Midbrain (tissue), 1 donor: Measurements from ENCODE around the gene ZNF573.
"Not testable (repeated sequence)": the region's sequence is repeated elsewhere in the genome, so short reads cannot be mapped to it uniquely, and the experiment has no call there.

Source experiments
- DNase-seq: peaks from one replicate; lab custom pipeline; 2025; lab: John Stamatoyannopoulos, UW

Gene ZNF573

DNA sequence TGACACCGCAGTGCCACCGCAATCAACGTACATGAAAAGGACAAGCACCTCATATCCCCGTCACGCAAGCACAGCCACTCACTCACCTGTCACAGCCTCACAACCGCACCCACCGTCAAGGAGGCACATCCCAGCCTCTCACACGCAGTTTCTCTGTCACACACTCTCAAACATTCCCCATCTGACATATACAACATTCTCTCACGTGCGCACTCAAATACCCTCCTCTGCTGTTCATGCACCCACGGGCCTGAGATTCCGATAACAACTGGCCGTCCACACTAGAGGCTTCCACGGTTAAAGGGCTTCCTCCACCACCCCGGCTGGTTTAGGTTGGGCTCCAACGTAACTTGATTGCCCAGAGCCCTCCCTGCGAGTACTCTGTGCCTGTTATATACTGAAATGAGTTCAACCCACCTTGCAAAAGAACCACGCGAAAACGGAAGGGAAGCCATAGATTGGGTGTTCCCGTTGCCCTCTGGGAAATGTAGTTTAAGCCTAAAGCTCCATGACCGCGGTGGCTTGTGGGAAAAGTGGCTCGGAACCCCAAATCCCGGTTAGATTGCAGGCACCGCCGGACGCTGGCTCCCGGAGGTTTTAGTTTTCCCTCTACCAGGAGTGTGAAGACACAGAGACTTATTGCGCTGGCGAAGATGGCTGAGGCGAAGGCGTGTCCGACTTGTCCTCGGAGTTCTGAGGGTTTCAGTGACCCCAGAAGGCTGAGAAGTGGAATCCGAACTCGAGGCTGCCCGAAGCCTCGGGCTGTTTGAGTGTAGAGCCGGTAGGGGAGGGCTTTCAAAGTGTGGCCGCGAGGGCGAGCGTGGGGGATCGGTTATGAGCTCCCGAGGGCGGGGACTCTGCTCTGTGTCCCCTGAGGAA, at the start of gene ZNF573:
ZNF573 (minus strand) TSS at position 460 of the 879 bp plus-strand sequence. CDS start 5,857 bp downstream, outside the sequence.
- peak; percentile 92 for DNase-seq

DNA sequence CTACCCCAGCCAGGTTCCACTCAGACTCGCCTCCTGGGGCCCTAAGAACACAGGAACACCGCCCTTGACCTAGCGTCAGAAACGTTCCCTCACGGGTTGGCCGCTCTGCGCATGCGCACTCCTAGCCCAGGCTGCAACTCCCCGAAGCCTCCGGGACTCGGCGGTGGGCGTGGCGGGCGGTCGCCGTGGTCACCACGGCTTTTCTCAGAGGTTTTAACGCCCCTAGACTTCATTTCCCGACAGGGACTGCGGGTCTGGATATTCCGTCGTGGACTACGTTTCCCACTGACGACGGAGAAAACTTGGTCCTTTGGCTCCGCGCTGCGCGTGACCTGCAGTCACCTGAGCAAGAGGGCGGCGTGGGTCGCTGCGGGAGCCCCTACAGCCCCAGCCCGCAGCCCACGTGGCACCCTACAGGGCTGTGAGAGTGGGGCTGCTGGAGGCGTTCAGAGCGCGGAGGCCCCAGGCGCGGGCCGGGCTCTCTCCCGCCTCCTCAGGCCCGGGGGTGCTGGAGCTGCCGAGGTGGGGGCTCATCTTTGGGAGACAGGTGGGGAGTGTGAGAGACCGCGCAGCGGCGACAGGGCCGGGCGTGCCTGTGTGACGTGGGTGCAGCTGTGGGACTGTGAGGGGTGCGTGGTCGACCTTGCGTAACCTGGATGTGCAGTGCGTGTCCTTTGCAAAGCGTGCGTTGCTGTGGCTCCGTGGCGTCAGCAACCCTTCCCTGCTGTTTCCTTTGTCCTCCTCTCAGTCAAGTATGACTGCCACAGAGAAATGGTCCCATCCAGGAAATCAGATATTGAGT, 38.0 kb upstream of the ZNF573 start:
- peak; percentile 77 for DNase-seq

DNA sequence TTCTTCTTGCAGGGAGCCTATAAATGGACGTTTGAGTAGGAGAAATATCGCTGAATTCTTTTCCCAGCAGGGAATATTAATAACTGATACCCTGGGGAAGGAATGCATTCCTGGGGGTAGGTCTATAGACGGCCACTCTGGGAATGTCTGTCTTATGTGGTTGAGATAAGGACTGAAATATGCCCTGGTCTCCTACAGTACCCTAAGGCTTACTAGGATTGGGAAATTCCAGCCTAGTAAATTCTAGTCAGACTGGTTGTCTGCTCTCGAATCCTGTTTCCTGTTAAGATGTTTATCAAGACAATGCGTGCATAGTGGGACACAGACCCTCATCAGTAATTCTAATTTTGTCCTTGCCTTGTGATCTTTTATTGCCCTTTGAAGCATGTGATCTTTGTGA, 36.2 kb upstream of the ZNF573 start:
- DNase-seq: not testable (repeated sequence)

DNA sequence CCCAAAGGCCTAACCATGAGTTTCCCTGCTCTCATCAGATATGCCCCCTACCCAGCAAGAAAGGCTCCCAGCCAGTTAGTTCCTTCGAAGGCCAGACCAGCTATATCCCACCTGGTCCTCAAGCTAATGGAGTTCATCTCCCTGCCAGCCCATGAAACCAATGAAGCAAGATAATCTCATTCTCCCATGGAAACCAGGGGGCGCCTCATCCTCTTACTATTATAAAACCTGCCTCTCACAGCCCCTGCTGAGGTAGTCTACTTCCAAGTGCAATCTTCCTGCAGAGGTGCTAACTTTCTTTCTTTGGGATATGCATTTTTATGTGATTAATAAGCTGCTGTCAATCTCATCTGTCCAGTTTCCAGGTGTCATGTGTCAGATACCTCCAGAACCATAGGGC, 34.0 kb upstream of the ZNF573 start:
- no peak for DNase-seq

DNA sequence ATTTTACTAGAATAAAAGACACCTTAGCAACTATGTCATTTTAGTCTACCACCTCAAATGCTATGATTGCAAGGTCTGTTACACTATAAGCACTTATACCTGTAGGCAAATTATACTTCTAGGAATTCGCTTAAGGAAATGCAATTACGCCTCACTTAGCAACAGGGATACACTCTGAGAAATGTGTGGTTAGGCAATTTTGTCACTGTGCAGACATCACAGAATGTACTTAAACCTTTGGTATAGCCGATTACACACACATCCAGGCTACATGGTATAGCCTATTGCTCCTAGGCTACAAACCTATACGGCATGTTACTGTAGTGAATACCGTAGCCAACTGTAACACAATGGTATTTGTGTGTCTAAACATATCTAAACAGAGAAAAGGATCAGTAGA, 30.0 kb upstream of the ZNF573 start:
- DNase-seq: no peak

DNA sequence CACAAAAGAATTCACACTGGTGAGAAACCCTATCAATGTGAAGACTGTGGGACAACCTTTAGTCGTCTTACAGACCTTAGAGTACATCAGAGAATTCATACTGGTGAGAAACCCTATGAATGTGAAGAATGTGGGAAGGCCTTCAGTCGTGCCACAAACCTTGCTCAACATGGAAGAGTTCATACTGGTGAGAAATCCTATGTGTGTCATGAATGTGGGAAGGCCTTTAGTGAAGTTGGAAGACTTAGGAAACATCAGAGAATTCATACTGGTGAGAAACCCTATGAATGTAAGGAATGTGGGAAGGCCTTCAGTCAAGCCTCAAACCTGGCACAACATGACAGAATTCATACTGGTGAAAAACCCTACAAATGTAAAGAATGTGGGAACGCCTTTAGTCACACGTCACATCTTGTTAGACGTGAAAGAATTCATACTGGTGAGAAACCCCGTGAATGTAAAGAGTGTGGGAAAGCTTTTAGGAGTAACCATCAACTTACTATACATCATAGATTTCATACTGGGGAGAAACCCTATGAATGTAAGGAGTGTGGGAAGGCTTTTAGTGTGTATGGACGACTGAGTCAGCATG, 24.0 kb upstream of the ZNF573 start:
- DNase-seq: no peak

DNA sequence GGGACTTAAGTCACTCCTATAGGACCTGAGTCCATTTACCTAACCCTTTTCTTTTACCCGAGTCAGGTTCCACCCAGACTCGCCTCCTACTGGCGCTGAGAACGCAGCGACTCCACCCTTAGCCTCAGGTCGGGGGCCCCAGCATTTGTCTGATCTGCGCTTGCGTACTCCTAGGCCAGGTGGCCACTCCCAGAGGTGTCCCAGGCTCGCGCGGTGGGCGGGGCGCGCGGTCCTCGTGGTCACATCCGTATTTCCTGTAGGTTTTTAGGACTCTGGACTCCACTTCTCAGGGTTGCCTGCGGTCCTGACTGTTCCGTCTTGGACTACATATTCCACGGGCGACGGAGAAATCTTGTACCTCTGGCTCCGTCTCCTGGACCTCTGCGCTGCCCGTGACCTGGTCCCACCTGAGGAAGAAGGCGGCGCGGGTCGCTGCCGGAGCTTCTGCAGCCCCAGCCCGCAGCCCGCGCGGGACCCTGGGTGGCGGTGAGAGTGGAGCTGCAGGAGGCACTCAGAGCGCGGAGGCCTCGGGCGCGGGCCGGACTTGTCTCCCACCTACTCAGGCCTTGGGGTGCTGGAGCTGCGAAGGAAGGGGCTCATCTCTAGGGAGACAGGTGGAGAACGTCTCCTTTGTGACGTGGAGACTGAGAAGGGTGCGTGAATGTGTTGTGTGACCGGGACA, 11.0 kb upstream of the ZNF573 start:
- DNase-seq: no peak

DNA sequence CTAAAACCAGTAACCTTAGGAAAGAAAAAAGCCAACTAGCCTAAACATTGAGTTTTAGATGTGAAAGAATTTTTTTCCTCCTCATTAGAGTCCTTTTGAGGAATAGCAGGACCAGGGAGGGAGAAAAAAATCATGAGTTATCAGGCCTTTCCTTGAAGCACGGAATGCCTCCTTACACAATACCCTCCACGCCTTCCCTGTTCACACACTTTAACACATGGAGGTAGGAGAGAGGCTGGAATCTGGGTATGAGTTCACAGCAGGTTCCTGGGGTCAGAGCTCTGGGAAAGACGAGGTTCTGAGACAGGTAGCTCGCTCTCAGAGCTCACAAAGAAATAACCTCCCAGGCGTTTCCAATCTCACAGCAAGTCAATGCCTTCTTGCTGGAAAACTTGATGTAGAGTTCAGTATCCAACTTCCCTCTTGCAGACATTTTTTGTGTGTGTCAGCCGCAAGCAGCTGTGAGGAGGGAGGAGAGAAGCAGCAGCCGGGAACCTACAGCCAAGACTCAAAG, 716 bp downstream of the ZNF573 start:
- DNase-seq: no peak

DNA sequence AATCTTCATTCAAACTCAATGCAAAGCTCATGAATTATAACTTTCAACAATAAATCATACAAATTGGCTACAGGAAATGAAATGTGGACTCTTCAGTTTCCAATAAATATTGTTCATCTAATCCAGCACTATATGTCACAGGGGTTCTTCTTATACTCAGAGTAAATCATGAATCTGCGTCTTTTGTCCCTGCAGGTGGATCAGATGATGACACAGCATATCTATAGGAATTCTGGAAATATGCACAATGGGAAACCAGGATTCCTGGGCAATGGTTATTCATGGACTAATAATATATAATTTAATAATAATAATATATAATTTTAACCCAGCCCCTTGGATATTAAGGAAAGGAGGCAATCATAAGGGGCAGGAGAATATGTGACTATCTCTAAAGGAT, 8.4 kb downstream of the ZNF573 start:
- no peak for DNase-seq

DNA sequence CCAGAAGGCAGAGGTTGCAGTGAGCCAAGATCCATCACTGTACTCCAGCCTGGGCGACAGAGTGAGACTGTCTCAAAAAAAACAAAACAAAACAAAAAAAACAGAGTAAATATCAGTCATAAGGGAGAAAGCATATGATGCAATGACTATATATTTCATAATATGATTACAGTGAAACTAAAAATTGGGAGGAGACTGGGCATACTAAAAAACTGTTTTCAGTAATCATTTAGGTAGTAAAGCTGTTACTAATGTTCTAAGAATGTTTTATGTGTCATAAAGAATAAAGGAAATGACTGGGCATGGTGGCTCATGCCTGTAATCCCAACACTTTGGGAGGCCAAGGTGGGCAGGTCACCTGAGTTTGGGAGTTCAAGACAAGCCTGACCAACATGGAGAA, 15.9 kb downstream of the ZNF573 start:
- DNase-seq: no peak

DNA sequence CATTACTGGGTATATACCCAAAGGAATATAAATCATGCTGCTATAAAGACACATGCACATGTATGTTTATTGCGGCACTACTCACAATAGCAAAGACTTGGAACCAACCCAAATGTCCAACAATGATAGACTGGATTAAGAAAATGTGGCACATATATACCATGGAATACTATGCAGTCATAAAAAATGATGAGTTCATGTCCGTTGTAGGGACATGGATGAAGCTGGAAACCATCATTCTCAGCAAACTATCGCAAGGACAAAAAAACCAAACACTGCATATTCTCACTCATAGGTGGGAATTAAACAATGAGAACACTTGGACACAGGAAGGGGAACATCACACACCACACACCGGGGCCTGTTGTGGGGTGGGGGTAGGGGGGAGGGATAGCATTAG, 21.7 kb downstream of the ZNF573 start:
- DNase-seq: not testable (repeated sequence)

DNA sequence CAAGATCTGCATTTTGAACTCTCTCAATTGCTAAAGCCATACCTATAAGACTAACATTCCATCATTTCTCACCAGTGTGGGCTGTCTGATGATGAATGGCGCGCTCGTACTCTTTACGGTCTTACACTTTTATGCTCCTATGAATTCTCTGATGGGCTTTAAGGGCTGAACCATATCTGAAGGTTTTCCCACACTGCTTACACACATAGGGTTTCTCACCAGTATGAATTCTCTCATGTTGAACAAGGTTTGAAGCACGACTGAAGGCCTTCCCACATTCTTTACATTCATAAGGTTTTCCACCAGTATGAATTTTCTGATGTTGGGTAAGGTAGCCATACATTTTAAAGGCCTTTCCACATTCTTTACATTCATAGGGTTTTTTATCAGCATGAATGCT, 41.0 kb downstream of the ZNF573 start:
- no peak for DNase-seq

DNA sequence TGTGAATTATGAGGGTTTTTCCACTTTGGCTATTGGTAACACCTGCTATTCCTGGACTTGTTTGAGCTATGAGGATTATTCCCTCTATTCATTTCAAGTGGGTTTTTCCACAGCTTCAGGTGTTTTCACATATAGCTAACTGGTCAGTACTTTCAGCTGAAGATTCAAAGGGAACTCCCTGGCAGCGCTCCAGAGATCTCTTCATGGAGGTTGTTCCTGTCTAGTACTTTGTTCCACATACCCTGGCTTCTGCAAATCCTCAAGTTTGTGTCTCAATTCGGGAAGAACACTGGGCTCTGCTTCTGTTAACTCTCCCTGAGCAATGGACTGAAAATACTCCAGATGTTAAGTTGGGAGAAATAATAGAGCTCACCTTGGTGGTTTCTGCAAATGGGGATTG, 54.2 kb downstream of the ZNF573 start:
- no peak for DNase-seq

DNA sequence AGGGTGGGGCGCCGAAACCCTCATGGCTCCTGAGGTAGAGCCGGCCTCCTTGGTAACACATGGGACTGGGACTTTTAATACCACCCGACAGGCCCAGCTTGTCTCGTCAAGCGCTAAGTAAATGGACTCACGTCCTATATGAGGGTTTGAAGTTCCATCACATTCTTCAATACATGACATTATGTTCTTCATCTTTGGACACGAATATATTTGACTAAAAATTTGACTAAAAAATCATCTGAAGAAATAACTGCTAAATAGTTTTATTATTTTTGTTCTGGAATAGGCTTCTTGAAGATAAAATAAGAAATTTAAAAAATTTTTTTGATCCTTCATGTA, 59.5 kb downstream of the ZNF573 start:
- DNase-seq: no peak

DNA sequence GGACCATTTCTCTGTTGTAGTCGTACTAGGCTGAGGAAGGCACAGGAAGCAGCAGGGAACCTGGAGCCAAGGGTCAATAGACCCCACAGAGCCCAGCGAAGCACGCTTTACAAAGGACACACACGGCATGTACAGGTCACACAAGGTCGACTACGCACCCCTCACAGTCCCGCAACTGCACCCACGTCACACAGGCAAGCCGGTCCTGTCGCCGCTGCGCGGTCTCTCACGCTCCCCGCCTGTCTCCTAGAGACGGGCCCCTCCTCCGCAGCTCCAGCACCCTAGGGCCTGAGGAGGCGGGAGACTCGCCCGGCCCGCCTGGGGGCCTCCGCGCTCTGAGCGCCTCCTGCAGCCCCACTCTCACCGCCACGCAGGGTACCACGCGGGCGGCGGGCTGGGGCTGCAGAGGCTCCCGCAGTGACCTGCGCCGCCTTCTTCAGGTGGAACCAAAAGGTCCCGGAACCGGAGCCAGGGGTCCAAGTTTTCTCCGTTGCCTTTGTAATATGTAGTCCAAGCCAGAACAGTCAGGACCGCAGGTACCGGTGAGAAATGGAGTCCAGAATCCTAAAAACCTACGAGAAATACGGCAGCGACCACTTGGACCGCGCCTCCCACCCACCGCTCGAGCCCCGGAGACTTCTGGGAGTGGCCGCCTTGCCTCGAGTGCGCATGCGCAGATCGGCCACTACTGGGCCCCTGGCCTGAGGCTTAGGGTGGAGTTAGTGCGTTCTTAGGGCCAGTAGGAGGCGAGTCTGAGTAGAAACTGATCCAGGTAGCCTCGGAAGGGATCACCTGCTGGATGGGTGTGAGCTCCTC, 60.1 kb downstream of the ZNF573 start, which contains the start of gene ZNF607:
ZNF607 (minus strand) TSS at position 651 of the 816 bp plus-strand sequence. CDS start 8,143 bp downstream, outside the sequence.
- DNase-seq: peak; percentile 93

DNA sequence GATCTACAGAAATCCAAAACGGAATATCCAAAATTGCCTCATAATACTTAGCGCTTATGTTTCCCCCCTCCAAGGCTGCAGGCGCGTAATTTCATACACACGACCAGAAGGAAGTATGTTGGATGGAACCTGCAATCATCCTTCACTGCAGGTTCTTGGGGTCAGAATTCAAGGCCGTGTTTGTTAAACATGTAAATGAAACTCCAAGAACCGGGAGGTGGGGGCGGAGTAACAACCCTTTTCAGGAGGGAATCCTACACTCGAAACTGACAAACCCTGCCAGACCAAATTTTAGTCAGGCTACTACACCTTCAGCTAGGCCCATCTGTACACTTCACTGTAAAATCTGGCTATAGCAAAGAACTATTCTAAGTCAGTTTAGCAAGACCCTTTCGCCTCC, 61.1 kb downstream of the ZNF573 start:
- DNase-seq: no peak

DNA sequence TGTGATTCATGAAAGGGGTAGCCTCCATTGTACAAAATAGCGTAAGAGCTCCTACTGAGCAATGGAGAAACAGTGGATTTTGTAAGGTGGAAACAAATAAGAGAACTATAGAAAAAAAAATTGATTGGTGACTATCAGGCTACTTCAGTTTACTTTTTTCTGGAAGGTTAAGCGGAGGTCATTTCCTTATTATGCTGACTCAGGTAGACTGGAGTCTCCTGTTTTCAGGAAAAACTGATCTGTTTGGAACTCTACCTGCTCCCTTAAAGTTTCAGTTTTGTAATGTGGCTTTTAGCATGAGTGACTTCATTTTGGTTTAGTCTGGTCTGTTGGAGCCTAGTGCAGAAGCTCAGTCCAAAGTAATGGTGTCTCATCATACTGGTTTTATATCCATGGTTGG, 63.2 kb downstream of the ZNF573 start:
- no peak for DNase-seq

DNA sequence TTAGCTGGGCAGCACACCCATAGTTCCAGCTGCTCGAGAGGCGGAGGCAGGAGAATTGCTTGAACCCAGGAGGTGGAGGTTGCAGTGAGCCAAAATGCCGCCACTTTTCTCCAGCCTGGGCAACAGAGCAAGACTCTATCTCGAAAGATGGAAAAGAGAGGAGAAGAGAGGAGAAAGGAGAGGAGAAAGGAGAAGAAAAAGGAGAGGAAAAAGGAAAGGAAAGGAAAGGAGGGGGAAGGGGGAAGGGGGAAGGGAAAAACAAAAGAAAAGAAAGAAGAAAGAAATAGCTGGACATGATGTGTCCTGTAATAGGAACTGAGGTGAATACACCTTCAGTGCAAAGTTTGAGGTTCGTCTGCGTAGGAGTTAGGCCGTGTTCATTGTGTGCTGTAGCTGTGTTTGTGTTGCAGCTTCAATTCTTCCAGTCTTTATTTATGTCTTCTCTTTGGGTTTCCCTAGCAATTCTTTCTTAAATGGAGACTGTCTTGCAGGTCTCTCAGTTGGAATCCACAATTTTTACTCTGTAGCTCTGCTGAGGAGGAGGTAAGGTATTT, 73.3 kb downstream of the ZNF573 start:
- DNase-seq: no peak

DNA sequence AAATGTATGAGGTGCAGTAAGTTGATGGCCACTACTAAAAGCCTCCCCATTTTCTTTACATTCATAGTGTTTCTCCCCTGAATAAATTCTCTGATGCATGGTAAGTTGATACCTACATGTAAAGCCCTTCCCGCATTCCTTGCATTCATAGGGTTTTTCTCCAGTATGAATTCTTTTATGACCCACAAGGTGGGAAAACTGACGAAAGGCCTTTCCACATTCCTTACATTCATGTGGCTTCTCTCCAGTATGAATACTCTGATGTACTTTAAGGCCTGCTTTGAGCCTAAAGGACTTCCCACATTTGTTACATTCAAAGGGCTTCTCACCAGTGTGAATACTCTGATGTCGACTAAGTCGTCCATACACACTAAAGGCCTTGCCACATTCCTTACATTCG, 80.3 kb downstream of the ZNF573 start:
- no peak for DNase-seq

DNA sequence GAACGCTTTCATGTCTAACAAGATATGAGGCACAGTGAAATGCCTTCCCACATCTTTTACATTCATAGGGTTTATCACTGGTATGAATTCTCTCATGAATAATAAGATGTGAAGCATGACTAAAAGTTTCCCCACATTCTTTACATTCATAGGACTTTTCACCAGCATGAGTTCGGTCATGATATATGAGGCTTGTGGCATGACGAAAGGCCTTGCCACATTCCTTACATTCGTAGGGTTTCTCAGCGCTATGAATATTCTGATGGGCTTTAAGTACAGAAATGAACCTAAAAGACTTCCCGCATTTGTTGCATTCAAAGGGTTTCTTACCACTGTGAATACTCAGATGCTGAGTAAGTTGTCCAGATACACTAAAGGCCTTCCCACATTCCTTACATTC, 81.2 kb downstream of the ZNF573 start:
- no peak for DNase-seq
